HG03025 (cell line): ENCODE results near the gene KANSL1.

Experiments used
- ATAC-seq: cut with Tn5 transposase; IDR thresholded peaks from one replicate; pipeline ENCODE4 v1.9.1; 2021; ENCODE audit warnings: mild to moderate bottlenecking, moderate library complexity; ENCODE audit not compliant: unreplicated experiment, low FRiP score

KANSL1 gene

DNA sequence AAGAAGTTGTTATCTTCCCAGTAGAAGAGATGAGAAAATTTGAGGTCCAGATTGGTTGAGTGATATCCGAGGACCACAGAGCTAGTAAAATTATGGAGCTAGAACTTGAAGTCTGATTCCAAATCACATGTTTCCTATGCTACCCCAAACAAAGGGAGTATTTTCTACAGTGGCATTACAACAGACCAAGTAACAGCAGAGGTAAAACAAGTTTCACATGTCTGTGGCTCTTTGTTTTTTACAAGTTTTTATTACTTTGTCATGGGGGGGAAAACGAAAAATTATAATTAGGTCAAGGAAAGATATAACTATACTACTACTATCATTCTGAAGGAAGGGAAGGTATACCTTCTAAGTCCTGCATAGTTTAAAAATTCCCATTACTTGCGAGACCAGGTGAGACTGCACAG is 49.4 kb downstream of the KANSL1 start:
- ATAC-seq = no peak

DNA sequence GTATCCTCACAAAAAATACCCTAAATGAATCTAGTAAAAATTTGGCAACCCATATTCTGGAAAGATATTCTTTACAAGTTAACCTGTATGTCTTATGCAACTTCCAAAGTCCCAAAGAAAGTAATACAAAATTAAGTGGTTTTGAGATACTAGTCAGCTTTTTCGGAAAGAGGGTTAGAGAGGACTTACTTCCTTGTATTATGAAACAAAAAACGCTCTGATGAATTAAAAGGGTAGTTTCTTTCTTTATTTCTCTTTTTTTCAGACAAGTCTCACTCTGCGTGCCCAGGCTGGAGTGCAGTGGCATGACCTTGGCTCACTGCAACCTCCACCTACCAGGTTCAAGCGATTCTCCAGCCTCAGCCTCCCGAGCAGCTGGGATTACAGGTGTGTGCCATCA is 51.6 kb downstream of the KANSL1 start:
- no peak for ATAC-seq

DNA sequence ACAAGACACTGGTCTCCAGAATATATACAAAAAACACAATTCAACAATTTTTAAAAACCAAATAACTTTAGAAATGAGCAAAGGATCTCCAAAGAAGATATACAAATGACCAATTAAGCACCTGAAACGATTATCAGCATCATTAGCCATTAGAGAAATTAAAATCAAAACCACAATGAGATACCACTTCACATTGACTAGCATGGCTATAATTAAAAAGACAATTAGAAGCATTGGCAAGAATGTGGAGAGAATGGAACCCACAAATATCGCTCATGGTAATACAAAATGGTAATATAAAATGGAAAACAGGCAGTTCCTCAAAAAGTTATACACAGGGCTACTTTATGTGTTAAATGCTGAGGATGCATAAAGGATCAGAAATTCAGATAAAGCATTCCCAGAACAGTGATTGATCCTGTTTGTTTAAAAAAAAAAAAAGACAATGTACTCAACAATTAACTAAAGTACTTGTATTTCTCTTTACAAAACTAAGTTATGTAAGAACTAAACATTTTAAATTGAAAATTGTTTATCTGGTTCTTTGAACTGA is 52.5 kb downstream of the KANSL1 start:
- no peak for ATAC-seq

DNA sequence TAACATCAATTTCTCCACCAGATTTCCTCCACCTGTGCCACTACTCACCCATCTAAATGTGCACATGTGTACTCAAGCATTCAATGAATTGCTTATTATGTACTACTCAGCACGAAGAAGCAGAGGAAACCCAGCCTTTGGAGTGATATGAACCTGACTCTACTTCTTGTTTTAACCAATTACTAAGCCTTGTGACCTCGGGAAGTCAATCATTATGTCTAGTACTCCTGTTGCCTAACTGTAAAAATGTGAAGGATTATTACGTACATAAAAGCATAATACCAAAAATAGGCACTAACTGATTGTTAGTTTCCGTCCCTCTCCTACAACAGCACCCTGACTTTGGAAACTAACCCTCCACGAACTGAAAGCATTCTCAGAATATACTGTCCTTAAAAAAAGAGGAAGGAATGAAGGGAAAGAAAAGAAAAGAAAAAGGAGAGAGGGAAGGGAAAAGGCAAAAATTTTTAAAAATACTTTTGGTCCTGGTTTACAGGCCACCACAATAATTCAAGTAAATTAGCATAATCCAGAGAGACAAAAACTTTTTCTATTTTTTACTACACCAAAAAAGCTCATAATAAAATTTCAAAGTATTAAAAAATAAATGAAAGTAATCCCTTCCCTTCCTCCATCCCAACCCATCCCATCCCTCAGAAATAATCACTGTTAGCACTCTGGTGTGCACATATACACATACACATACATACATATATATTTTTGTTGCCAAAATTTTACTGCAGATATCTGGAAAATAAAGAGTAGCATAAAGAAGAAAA is 53.6 kb downstream of the KANSL1 start:
- ATAC-seq = no peak

DNA sequence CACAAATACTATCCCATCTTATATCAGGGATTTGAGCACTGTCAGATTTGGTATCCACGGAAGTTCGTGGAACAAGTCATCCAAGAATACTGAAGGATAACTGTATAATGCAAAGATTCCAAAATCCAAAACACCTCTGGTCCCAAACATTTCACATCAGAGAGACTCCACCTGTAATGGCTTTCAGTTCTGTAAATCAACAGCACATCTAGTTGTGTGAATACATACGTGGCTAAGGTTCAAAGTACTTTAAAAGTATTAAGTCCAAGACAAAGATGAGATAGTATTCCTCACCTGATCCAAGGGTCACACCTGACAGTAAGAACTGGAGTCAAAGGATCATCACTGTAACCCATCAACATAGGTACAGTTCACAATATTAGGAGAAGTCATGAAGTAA is 54.8 kb downstream of the KANSL1 start:
- ATAC-seq = no peak

DNA sequence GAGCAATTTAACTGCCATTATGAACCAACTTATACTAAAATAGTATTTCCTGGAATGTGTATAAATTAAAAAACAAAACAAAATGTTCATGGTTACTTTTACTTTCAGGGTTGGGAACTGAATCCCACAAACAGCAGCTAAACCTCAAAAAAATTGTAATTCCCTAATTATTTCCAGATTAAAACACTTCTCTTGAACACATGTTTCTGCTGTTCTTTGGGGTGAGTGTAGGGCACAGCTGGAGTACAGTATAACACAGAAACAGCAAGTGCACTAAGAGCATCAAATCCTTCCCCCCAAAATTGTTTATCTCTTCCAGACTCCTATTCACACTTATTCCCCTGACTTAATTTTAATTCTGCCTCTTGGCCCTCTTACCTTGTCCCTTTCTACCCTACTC is 56.4 kb downstream of the KANSL1 start:
- no peak for ATAC-seq

DNA sequence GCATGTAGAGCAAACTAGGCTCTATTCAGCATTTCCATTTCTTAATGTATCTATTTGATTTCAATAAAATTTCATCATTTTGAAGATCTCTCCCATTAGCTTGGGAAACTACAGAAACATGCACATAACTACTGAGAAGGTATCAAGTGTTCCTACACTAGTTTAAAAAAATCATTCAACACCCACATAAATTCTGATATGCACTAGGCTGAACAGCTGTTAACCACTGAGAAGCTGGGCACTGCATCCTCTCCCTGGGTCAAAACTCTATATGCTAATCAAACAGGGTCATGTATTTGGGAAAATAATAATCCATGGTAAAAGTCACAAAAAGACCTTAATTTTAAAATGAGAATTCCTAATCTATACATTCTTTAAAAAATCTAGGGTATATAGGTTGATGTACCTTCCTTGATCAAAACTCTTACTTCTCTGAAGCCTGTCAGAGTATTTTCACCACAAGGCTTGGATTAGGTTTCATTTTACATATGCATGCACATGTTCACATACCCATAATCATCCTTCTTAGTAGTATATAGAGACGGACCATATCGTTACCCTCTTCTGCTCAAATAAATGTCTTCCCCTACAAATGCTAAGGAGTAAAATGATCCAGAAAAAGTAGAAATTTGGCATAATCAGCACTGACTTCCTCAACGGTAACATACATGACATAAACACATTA is 57.2 kb downstream of the KANSL1 start:
- no peak for ATAC-seq

DNA sequence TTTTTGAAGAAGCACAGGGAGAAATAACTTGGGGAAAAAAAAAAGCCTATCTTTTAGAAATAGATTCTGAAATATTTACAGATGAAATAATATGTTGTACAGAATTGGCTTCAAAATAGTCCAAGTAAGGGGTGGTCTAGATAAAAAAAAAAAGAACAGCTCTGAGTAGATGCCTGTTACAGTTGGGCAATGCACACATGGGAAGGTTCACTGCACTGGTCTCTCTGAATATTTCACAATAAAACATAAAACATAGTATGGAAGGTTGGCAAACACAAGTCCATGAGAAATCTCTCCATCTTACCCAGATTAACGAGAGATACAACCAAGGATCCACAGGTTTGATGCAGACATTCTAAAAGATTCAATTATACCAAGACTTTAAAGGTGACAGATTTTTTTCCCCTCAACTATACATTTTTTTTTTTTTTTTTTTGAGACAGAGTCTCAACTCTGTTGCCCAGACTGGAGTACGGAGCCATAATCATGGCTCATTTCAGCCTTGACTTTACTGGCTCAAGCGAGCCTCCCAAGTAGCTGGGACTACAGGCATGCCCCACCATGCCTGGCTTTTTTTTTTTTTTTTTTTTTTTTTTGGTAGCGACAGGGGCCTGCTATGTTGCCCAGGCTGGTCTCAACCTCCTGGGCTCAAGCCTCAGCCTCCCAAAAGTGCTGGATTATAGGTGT is 58.0 kb downstream of the KANSL1 start:
- ATAC-seq = no peak

DNA sequence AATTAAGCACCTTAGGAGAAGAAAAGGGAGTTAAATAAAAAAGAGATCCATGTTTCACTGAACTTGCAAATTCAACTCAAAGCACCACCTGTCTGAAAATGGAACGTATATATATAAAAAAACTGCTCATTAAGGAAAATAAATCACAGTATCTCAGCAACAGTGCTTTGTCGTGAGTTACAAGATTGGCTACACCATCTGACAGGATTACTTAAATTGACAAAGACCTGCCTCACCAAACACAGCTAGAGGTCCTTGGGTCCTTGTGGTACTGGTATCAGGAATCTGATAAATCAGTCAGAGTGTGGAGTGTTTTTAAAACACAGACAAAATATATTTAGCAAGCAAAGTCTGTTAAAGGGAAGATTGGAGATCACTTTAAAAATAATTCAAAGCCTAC is 63.9 kb downstream of the KANSL1 start:
- no peak for ATAC-seq

DNA sequence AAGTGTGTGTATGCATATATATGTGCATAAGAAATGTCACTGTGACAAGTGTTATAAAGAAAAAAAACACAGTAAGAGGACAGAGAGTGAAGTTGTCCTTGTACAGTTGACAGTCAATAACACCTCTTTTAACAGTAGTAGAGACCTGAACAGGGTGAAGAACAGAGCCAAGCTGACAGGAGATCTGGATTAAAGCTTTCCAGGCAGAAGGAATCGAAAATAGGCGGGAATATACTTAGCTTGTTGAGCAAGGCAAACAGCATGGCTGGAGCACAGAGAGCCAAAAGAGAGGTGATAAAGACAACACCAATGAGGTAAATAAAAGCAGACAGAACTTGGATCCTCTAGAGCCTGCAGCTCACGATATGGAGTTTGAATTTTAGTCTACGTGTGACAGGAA is 64.8 kb downstream of the KANSL1 start:
- ATAC-seq = no peak

DNA sequence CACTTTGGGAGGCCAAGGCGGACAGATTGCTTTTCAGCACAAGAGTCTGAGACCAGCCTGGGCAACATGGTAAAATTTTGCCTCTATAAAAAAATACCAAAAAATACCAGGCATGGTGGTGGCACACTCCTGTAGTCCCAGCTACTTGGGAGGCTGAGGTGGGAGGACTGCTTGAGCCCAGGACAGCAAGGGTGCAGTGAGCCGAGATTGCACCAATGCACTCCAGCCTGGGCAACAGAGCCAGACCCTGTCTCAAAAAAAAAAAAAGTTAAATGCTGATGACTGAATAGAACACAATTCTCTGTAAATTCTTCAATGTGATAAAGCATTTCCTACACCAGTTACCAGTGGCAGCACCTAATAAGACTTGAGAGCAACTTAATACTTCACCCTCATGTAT is 65.7 kb downstream of the KANSL1 start:
- ATAC-seq = no peak

DNA sequence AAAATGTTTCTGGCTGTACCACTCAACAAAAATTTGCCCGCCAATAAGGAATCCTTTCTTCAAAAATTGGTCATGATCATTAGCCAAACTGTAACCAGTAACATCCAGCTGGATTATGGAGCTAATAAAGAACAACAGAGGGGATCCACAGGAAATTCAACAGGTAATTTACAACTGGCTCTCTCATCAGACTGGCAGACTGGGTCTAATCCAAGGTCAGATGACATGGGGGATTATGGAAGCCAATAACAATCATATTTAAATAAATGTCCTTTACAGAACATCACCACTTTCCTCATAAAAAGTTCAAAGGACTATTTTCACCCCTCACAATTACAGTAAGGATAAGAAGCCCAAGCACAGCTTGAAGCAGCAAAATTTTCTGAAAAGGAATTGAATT is 66.4 kb downstream of the KANSL1 start:
- ATAC-seq = no peak

DNA sequence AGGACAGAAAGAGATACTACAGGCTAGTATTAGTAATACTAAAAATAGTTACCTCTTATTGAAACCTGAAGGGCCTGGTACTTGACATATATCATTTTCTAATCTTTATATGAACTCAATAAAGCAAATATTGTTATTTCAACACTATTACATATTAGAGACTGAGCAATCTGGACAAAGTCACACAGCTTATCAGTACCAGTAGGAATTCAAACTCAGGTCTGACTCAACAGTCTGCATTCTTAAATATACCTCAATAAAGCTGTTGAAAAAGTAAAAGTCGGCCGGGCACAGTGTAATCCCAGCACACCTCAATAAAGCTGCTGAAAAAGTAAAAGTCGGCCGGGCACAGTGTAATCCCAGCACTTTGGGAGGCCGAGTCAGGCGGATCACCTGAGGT is 67.4 kb downstream of the KANSL1 start:
- no peak for ATAC-seq

DNA sequence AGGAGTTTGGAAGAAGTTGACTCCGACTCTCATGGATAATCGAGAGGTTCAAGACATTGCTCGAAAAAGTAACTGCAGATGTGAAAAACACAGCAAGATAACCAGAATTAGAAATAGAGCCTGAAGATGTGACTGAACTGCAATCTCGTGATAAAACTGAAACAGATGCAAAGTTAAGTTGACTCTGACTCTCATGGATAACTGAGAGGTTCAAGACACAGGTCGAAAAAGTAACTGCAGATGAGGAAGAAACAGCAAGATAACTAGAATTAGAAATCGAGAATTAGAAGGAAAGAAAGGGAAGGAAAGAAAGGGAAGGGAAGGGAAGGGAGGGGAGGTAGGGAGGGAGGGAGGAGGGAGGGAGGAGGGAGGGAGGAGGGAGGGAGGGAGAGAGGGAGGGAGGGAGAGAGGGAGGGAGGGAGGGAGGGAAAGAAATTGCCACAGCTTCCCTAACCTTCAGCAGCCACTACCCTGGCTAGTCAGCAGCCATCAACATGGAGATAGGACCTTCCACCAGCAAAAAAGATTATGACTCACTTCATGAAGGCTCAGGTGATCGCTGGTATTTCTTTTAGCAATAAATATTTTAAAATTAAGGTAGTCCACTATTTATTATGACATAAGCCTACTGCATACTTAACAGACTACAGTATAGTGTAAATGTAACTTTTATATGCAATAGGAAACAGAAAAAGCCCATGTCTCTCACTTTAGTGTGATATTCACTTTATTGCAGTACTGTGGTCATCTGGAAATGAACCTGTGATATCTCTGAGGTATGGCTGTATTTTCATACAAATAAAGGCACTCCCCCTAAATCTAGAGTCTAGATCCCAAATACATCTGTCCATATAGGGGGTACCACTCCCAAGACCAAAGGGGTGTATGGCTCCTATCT is 68.3 kb downstream of the KANSL1 start:
- ATAC-seq = no peak

DNA sequence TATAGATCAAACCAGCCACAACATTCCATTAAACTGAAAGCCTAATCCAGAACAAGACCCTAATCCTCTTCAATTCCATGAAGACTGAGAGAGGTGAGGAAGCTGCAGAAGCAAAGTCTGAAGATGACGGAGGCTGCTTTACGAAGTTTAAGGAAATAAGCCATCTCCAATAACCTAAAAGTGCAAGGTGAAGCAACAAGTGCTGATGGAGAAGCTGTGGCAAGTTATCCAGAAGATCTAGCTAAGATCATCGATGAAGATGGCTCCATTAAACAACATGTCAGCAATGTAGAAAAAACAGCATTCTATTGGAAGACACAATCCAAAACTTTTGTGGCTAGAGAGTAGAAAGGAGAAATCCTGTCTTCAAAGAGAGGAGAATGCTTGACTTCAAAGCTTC is 69.6 kb downstream of the KANSL1 start:
- no peak for ATAC-seq

DNA sequence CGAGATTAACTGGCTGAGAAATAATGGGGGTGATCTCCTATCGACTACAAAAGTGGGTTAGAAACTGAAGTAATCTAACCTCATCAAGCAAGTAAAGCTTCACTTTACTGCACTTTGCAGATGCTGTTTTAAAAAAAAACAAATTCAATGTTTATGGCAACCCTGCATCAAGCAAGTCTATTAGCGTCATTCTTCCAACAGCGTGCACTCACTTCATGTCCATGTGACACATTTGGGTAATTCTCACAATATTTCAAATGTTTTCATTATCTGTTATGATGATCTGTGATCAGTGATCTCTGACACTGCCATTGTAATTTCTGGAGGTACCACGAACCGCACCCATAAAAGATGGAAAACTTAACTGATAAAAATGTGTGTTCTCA is 70.8 kb downstream of the KANSL1 start:
- ATAC-seq = no peak

DNA sequence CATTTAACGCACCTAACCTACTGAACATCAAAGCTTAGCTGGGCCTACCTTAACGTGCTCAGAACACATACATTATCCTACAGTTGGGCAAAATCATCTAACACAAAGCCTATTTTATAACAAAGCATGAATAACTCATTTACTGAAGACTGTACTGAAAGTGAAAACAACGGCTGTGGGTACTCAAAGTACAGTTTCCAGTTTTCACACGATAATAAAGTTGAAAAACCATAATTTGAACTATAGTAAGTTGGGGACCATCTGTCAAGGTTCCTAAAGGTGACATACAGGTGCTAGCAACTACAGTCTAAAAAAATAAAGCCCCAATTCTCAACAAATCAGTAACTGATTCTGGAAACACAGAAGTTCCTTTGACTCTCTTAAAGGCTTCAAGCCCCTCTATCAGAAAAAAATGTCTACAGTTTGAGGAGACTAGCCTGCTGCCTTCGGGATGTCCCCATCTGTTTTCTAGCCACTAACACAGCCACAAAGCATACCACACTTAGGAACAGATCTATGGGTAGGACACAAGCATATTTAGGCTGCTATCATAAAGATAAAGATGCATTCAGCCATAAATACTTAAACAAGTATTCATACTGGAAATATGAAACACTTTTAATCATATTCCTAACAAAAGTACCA is 71.3 kb downstream of the KANSL1 start:
- no peak for ATAC-seq

DNA sequence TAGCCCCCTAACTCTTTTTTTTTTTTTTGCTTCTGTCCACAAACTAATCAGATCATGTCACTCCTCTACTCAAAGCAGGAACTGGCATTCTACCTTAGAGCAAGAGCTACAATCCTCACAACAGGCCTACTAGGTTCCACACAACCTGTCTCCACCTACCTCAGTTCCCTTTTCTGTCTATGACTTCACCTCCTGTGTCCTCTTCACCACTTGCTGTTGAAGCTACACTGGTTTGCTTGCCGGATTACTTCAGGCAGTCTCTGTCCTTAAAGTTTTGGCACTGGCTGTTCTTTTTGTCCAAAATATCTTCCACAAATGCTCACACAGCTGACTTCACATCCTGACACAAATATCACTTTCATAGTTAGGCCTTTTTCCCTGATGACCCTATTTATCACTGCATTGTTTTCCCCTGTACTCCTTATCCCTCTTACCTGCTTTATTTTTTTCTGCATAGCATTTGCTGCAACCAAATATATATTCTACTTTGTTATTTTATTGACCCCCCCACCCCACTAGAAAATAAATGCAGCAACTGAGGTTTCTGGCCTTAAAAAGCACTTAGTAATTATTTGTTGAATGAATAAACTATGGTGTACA is 72.0 kb downstream of the KANSL1 start:
- no peak for ATAC-seq

DNA sequence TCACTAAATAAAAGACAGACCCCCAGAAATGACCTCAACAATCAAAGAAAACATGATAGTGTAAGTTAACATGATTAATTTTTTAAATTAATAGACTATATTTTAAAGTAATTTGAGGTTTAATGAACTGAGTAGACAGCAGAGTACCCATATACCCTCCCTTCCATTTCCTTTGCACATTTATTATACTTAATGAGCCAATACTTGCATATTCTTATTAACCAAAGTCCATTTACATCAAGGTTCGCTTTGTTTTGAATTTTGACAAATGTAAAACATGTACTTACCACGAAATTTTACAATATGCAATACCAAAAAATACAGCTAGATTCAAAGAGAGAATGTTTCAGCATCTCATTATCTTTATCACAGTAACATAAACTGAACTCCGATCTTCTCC is 72.7 kb downstream of the KANSL1 start:
- ATAC-seq = no peak

DNA sequence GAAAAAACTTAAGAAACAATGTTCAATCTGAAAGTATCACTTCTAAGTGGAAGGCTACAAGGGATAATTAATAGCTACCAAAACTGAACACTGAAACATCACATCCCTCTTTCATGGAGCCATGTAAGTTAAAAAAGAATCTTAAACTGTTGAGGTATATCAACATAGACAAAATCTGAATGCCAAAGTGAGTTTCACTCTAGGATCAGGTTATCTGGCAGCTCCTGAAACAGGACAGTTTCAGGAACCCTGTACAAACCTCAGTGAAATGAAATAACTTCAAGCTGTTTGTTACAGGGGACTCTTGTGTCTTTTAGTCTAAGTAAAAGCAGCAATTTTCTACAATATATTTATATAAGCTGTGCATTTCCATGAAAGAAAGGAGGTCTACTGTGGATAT is 73.2 kb downstream of the KANSL1 start:
- ATAC-seq = no peak
